DND-41 (cell line): ENCODE results near the gene ZC3H18.

Source experiments
- EZH2 ChIP-seq: IDR thresholded peaks from 3 replicates; pipeline ENCODE4 v1.6.1; 2012; ENCODE audit warnings: borderline replicate concordance, low read depth, mild to moderate bottlenecking, moderate library complexity, low read length, inconsistent platforms; ENCODE audit not compliant: severe bottlenecking
- TF ChIP-seq, protein P1 (sequence below): IDR thresholded peaks from 2 replicates; pipeline ENCODE4 v1.5.1; 2012; ENCODE audit warnings: borderline replicate concordance, low read length, moderate library complexity, mild to moderate bottlenecking; ENCODE audit not compliant: poor library complexity, severe bottlenecking; ENCODE audit errors: extremely low read depth

- TF ChIP-seq, protein P1, sequence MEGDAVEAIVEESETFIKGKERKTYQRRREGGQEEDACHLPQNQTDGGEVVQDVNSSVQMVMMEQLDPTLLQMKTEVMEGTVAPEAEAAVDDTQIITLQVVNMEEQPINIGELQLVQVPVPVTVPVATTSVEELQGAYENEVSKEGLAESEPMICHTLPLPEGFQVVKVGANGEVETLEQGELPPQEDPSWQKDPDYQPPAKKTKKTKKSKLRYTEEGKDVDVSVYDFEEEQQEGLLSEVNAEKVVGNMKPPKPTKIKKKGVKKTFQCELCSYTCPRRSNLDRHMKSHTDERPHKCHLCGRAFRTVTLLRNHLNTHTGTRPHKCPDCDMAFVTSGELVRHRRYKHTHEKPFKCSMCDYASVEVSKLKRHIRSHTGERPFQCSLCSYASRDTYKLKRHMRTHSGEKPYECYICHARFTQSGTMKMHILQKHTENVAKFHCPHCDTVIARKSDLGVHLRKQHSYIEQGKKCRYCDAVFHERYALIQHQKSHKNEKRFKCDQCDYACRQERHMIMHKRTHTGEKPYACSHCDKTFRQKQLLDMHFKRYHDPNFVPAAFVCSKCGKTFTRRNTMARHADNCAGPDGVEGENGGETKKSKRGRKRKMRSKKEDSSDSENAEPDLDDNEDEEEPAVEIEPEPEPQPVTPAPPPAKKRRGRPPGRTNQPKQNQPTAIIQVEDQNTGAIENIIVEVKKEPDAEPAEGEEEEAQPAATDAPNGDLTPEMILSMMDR: no peak
- TF ChIP-seq EZH2: no peak
These were observed 103.6 kb downstream of the ZC3H18 start for GRCh38 chr16:88673716-88674379.
